ENCODE data around the gene HDLBP.
"Not testable (repeated sequence)": the region's sequence is repeated elsewhere in the genome, so short reads cannot be mapped to it uniquely, and the experiment has no call there.

The HDLBP gene

DNA sequence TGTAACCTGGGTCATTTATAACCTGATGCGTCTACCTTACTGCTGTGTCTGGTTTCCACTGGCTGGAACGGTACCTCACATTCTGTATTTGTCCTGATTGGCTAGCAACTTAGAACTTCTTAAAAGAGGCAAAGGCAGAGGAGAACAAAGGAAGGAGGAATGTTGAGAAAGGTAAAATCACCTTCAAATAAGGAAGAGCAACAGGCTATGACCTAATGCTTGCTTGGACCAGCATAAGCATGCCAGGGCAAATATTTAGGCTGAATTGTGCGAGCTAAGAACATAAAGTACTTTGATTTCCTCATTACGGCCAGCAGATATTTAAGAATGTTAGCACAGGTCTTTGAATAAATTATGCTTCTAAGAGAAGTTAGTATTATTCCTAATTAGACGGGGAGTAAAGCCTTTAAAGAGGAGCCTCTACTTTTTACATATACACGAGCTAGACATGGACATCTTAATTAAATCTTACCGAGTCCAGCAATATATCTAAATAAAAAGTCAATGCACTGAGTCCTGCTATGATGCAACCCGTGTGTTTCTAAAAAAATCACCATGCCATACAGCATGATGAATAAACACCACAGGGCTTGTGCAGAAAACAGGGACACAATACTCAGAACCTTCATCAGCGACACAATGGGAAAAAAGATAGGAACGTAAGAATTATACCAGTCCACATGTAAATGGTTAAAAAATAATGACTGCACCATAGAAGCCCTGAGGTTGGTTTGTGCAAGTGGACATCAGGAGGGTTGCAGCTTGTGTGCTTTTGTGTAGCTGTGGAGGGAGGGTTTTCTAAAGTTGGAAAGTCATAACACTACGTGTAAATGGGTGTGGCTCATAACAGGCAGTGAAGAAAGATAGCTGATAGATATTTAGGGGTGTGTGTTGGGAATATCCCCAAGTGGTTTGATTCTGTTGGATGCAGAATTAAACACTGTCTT is 14.5 kb upstream of the HDLBP start:
- DNase-seq = no peak

DNA sequence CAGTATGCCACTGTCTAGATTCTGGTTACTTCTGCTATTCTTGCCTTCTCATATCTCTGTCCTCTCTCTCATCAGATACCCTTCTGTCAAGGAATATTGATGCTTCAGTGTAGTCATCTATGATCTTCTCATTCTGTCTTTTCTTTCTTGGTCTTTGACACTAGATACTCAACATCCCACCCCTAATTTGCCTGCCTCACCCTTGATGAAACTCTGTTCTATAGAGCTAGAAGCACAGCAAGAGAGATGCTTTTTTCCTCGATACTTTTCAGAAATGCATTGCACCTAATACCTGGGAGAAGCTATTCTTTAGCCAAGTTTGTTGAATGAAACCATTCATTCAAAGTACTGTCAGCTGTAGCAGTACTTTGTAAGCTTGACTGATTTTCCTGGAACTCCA is 9.8 kb upstream of the HDLBP start:
- no peak for DNase-seq

DNA sequence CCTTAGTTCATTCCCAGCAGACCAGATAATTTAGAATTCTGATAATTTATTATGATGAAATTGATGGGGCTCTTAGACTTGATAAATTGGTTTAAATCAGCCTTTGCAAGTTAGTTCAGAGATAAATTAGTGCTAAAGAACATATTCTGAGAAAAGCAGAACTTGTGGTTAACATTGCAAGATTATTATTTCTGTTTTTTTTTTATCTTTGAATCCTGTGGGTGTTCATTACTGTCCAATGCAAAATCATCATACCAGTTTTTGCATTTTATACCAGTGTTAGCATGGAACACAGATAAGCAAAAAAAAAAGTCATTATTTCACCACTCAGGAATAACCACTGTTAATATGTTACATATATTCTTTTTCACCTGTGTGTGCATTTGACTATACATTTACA is 9.3 kb upstream of the HDLBP start:
- no peak for DNase-seq

DNA sequence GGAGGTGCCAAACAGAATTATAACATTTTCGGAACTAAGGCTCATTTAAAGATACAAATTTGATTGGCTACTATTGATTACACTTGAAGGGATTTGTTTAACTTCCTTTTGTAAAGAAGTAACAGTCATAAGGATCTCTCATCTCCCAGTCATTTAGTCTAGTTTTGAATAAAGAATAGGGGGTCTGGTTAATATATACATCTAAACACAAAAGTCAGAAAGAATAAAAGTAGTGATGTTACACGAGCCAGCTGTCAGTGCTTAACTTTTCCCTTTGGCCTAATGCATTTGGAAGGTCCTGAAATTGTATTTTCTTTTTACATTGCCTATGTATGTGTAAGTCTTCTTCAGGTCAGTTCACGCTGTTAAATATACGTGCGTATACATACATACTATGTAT is 8.3 kb upstream of the HDLBP start:
- DNase-seq = no peak

DNA sequence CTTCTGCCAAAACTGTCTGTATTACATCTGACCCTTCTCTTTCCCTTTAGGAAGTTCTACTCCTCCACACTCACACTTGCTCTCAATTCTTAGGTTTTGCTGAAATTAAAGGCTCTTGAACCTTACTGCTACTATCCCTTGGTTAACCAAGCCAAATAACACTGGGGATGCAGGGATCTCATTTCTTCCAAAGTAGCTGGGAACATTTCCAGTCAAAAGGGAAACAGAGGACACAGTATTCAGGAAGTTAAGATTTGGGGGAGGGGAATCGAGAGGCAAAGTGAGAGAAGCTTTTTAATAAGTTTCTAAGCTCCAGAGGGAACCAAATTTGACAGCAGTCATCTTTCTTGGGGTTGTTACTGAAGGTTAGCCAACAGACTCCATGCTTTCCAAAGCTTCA is 6.4 kb upstream of the HDLBP start:
- DNase-seq = no peak

DNA sequence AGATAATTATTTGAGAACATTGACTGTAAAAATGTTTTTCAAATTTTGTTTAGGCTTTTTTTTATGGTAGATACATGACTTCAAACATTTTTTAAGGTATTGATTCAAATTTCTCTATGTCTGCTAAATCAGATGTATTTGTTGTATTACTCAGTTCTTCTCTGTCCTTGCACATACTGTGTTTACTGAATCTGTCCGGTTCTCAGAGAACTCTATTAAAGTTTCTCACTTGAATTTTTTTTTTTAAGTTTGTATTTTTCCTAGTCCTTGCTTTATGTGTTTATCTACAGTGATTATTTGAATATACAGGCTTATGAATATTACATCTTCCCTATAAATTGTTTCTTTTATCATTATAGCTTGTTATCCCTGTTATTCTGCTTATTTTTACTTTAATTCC is 5.6 kb upstream of the HDLBP start:
- DNase-seq = no peak

DNA sequence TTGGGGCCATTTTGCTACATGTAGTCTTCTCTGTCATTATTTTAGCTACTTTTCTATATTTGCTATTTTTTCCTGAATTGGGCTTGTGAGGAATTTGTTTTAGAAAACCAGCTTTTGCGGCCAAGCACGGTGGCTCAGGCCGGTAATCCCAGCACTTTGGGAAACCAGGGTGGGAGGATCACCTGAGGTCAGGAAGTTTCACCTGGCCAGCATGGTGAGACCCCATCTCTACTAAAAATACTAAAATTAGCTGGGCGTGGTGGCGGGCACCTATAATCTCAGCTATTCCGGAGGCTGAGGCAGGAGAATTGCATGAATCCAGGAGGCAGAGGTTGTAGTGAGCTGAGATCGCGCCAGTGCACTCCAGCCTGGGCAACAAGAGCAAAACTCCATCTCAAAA is 4.9 kb upstream of the HDLBP start:
- no peak for DNase-seq

DNA sequence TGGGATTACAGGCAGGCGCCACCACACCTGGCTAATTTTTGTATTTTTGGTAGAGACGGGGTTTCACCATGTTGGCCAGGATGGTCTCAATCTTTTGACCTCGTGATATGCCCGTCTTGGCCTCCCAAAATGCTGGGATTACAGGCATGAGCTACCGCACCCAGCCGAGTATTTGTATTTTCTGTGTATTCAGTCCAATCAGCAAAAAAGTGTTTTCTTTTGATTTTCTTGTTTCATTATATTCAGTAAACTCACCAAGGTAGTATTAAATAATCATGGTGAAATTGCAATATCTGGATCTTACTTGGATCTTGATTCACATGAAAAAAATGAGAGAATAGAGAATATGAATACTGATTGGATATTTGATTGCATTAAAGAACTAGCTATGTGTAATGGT is 3.4 kb upstream of the HDLBP start:
- DNase-seq = not testable (repeated sequence)

DNA sequence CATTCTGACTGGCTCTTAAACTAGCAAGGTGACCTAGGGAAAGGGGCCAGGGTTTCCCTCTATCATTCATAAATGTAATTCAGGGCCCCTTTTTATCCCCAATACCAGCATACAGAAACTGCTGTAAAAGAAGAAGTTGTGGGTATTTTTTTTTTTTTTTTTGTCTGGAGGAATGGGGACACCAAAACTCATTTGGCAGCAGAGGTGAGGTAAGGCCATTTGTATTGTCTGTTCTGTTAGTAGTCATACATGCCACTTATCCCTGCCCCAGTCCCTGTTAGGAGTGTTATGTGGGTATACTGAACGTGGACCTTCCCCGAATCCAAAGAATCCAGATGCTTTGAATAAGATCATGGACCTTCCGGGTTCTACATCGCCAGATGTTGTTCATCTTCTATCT is 1.9 kb upstream of the HDLBP start:
- DNase-seq = no peak

DNA sequence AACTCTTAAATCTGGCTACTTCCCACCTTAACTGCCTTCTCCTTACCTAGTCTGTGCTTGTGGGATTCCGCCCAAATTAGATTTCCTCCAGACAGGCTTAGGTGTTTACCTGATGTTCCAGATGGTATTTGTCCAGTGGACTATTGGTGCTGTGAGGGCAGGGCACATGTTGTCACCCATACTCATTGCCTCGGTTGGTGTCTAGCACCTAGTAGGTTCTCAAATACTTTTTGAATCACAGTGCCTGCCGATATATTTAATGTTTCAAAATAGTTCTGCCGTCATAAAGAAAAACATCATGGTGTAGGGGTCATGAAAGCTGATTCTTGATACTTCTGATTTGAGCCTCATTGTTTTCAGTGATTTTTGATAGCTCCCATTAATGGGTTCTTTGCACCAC is 1.4 kb upstream of the HDLBP start:
- DNase-seq = no peak

DNA sequence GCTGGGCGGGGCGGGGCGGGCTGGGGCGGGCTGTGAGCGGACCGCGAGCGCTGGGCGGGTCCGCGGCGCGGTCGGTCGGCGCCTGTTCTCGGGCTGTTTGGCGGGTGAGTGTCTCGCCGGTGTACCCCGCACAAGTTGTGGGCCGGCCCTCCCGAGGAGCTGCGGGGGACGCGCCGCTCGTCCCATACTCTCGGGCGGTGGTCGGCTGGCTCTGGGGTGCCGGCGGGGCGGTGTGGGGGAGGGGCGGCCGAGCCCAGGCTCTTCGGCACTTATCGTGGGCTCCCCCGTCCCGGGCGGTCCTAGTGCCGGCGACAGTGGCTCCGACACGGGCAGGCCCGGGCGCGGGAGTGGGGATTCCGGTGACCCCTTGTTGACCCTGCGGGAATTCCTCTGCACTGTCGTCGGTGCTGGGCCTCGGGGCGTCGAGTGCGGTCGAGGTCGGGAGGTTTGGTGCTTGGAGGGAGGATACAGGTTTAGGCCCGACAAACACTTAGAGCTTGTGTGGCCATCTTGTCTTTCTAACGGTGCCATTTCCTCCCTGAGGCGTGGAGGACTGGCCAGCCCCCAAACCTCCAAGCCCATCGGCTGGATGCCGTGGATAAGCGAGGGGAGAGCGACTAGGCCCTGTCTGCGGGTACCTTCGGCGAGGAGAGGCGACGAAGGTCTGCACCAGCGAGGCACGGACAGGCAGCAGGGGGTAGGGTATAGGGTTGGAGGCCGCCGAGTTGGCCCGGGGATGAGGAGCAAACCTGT is 583 bp upstream of the HDLBP start, which contains the start of gene SEPTIN2:
Gene SEPTIN2, plus strand, starts transcription at position 47 of the 753 bp plus-strand sequence. CDS start 8,308 bp downstream, outside the sequence.
- DNase-seq = no peak

DNA sequence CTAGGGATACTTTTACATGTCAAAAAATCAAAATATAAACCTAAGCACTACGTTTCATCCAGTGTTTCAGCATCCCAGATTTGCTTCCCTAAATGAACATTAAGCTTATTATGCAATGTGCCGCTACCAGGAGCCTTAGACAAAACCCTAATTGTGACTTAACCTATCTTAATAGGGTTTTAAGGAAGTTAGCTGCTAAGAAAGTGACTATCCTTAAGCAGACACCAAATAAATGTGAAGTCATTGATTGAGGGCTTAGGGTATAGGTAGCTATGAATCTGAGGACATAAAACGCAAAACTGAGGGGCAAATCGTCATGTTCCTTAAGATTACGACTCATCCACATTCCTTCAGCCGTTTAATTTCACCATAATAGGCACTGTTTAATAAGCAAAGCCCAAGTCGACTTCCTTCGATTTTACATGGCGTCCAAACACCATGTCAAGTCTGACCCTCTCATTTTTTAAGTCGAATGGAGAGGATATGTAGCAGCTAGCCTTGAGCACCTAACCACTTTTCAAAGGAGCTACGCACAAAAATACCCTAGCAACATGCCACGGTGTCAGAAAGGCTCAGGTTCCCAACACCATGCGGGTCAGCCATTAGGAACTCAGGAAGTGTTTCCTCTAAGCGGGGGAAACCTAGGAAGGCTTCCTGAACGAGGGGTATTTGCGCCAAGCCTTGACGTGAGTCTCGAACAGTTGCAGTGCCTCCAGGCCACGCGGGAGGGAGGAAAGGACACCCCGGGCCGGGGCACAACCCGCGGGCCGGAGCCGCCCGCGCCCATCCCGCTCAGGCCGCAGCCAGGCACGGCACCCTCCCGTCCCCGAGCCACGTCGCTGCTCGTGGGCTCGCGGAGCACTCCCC is 1.0 kb downstream of the HDLBP start:
- peak; percentile 61 for DNase-seq

DNA sequence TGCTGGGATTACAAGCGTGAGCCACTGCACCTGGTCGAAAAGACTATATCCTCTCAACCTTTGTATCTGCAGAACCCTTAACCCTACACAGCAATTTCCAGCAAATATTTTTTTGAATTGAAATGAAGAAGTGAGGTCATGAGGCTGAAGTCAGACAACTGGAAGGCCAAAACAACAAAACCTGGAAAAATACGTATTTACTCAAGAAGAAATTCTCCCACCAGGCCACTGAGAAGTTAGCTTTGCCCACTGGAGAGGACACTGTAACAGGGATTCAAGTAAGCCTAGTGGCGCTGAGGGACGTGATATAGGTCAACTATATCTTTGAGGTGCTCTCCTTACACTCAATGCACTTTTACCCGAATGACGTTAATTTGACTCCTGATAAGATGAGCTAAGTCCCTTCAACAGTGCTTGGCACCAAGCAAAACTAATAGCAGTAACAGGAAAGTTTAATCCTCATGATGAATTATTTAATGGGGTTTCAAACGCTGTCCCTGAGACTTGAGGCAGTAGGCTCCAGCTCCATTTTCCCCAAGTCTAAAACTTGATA is 1.9 kb downstream of the HDLBP start:
- DNase-seq = no peak

DNA sequence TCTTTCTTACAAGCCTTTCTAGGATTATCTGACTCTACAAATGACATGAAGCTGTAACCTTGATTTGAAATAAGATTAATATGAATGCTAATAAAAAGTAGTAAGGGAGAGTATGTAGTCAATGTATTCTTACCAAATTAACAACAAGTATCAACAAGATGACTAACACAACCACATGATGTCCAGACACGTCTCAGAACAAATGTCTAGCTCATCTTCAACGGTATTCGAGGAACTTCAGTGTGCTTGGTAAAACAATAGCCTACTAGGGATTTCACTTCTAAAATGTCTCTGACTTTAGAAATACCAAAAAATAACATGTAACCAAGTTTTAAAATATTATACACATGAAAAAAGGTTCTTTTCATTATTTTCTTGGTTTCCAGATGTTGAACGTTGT is 3.4 kb downstream of the HDLBP start:
- DNase-seq = no peak

DNA sequence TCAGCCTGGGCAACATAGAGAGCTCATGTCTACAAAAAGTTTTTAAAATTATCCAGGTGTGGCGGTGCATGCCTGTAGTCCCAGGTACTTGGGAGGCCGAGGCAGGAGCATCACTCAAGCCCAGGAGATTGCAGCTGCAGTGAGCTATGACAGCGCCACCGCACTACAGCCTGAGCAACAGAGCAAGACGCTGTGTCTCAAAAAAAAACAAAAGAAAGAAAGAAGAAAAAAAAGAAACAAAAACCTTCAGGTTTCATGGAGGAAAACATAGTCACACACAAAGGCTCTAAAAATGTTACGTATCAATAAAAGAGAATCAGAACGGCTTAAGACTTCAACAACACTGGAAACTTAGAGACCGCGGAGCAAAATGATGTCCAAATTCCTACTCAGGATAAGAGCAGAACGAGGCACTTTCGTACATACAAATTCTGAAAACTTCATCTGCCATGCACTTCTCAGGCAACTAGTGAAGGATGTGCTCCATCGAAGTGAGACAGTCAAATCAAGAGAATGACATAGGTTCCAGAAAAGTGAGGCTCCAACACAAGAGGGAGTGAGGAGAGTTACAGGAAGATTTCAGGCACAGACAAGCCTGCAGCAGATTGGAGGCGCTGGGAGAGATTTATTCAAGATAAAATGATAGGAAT is 4.4 kb downstream of the HDLBP start:
- no peak for DNase-seq

DNA sequence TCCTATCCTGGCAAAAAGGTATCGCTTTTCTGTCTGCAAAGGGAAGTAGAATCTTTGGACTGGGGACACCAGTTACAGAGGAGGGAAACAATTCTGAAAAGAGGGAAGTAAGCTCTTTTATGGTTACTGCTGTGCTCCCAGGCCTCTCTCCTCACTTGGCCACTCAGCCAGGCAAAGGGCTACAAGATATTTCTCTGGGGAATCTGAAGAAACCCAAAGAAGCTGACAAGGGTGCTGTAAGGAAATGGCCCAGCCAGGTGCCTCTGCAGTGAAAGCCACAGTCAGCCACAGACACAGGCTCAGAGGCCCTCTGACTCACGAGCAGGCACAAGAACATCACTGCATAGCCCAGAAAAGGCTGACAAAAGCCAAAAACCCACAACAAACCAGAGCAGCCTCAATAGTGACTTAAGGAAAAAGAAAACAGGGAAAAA is 5.8 kb downstream of the HDLBP start:
- DNase-seq = no peak

DNA sequence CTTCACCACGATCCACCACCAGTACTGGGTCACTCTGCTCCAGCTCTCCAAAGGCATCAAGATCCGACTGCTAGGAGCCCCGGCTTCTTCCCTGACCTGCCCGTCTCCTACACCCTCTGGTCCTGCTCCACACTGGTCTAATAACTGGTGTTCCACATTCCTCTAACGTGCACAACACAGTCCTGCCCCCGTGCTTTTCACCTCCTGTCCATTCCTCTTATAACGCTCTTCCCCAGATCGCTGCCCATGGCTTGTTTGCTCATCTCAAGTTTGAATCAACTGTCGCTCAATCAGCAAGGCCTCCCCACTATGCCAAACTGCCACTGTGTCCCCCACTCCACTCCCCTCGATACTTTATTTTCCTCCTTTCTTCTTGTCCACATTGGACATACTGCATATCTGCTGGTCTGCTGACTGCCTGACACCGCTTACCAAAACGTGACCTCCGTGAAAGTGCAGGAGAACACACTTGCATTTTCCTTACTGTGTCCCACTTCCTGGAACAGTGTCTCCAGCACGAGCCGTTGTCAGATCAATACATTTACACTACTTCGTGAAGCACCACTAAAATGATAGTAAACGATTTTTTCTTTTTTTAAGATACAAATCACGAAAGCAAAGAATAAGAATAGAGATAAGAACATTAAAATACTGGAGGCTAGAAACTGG is 6.5 kb downstream of the HDLBP start:
- no peak for DNase-seq

DNA sequence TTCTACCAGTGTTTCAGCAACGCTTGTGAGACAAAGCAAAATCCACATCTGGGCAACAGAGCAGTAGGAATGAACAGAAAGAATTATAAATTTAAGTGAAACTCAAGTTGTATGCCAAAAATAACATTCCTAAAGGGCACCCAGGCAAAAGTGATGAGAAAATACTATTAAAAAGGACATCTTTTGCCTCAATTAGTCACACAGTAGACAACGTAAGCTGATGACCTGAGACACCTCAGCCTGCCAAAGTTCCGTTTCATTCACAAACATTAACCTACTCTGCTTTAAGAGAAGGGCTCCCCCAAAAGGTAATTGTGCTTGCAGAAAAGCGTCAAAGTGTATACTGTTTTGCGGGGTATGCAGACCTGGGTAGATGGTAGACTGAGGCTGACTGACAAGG is 7.2 kb downstream of the HDLBP start:
- DNase-seq = no peak

DNA sequence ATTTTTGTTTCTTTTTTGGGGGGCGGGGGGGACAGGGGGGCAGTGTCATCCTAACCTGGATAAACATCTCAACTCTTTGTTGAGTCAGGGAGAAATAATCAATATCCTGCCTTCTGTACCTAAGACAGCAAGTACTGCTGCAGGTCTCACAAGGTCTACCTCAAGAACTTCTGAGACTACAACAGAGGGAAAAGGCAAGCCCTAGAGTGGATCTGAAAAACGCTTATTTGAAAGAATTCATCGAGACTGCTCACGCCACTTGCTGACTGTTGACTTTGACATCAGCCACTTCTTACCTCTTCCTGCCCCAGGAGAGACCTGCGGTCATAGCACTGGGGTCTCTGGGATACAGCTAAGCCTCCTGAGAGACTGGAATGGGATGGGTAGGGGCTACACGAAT is 8.4 kb downstream of the HDLBP start:
- DNase-seq = no peak

DNA sequence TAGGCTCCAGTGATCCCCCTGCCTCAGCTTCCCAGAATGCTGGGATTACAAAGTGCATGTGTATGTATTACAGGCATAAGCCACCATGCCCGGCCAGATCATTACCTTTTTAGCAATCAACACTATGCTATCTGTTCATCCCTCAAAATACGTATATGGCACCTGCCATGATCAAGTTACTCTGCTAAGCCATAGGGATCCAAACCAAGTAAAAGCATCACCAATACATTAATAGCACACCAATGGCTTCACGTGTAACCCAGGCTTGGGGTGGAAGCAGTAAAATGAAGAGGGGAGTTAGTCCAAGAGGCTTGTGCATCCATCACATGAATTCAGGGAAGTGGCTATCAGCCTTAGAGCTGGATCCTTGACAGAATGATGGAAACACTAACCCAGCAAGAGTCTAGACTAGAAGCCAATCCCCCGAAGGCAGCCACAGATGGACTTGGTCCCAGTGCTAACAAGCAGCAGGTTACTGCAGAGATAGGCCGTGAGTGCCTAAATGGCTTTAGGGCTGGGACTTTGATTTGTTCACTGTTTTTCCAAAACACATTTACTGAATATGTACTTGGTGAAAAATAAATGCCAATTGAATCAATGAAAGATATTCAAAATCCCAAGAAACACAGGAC is 11.3 kb downstream of the HDLBP start:
- DNase-seq = no peak
